GM12875 (cell line): ENCODE data around the gene SMIM1.
"Not testable (repeated sequence)": the region's sequence is repeated elsewhere in the genome, so short reads cannot be mapped to it uniquely, and the experiment has no call there.

Experiments used
- H3K4me3 ChIP-seq: one replicate; pipeline ENCODE4 v1.5.1; 2011; ENCODE audit warnings: low read depth, low read length, control low read depth
- TF ChIP-seq, protein P1 (sequence below): IDR thresholded peaks from 2 replicates; pipeline ENCODE4 v1.5.1; 2011; ENCODE audit warnings: low read depth, mild to moderate bottlenecking, control low read depth, inconsistent platforms, low read length, moderate library complexity, borderline replicate concordance; ENCODE audit not compliant: insufficient read depth

Gene SMIM1

DNA sequence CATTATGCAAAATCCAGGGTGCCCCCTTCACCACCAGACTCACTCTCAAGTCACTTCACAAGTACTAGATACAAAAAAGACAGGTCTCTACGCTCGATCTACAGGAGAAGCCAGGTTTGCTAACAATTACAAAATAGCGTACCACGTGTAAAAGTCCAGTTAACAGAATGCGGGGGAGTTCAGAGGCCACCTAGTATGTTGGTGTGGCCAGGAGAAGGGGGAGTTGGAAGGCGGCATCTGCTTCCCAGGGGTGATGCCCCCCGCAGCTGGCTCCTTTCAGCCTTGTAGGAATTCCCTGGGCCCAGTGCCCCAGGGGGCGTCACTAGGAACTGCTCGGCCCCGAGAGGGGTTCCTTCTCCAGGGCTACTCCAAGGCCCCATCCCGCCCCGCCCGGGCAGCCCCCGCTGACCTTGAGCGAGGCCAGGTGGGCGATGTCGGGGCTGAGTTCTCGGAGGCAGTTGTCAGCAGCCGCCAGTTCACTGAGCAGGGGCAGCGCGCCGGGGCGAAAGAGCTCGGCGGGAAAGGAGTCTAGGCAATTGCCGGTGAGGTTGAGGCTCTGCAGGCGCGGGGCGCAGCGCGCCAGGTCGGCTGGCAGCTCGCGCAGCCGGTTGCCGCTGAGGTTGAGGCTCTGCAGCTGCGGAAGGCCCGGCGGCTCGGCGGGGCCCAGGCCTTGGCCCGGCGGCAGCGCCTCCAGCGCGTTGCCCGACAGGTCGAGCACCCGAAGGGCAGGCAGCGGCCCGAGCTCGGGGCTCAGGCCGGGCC is 23.1 kb downstream of the SMIM1 start:
- TF ChIP-seq, protein P1, sequence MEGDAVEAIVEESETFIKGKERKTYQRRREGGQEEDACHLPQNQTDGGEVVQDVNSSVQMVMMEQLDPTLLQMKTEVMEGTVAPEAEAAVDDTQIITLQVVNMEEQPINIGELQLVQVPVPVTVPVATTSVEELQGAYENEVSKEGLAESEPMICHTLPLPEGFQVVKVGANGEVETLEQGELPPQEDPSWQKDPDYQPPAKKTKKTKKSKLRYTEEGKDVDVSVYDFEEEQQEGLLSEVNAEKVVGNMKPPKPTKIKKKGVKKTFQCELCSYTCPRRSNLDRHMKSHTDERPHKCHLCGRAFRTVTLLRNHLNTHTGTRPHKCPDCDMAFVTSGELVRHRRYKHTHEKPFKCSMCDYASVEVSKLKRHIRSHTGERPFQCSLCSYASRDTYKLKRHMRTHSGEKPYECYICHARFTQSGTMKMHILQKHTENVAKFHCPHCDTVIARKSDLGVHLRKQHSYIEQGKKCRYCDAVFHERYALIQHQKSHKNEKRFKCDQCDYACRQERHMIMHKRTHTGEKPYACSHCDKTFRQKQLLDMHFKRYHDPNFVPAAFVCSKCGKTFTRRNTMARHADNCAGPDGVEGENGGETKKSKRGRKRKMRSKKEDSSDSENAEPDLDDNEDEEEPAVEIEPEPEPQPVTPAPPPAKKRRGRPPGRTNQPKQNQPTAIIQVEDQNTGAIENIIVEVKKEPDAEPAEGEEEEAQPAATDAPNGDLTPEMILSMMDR, result no peak
- peak overlapping the region; percentile 64 for H3K4me3 ChIP-seq

DNA sequence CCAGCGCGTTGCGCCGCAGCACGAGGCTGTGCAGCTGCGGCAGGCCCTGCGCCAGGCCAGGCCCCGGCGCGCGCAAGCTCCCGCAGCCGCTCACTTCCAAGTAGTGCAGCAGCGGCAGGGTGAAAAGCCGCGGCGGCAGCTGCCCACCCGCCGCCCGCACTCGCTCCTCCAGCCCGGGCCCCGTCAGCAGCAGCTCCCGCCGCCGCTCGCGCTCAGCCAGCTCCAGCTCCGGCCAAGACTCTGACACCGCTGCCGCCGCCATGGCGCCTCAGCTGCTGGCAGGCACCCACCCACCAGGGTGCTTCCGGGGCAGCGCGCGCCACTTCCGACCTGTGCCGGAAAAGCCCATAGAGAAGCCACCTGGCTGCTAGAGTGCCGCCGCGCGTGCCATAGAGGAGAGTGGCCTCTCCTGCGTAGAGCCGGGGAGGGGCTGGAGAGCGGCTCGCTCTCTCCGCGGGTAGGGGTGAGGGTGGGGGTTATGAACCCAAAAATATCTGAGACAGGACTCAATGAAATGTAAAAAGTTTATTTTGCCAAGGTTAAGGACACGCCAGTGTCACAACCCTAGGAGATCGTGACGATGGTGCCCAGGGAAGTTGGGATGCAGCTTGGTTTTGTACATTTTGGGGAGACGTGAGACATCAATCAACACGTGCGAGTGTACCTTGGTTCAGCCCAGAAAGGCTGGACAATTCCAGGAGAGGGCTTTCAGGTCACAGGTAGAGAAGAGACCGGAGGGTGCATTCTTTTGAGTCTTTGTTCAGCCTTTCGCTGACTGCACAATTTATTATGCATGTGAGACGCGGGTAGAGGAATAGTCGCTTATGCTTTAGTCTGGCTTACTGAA is 23.9 kb downstream of the SMIM1 start, which contains the start of gene LRRC47:
TSS of gene LRRC47 (minus strand) at position 284 of the 847 bp plus-strand sequence. CDS start at position 262, 22 bp downstream.
- TF ChIP-seq, protein P1, result no peak
- peak within 1 kb of the TSS; percentile 64 for H3K4me3 ChIP-seq

DNA sequence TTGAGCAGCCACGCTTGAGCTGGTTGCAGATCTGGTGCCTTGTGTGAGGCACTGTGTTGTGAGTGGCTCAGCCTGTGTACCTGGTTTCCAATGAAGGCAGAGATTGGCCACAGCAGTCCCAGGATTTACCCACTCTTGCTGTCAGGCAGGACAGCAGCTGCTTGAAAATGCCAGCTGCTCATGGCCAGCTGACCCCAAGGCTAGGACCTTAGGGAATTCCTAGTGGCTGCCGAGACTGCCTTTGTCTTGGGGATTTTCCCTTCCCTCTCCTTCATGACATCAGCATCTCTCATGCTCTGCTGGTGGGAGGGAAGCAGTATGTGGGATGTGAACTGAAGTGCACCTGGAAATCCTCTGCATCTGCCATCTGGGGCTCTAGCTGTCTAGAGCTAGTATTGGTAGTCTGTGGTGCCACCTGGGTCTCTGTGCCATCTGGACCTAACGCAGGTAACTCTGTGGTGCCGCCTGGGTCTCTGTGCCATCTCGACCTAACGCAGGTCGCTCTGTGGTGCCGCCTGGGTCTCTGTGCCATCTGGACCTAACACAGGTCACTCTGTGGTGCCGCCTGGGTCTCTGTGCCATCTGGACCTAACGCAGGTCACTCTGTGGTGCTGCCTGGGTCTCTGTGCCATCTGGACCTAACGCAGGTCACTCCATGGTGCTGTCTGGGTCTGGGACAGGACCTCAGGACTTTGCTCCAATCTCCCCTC is 27.6 kb downstream of the SMIM1 start:
- H3K4me3 ChIP-seq, result no peak overlapping the region
- TF ChIP-seq, protein P1, result no peak

DNA sequence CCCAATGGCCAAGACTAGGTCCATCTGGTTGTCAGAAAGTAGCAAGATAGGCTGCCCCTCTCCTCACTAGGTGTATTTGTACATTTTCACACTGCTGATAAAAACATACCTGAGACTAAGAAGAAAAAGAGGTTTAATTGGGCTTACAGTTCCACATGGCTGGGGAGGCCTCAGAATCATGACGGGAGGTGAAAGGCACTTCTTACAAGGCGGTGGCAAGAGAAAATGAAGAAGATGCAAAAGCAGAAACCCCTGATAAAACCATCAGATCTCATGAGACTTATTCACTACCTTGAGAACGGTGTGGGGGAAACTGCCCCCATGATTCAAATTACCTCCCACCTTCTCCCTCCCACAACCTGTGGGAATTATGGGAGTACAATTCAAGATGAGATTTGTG is 28.2 kb downstream of the SMIM1 start:
- H3K4me3 ChIP-seq, result not testable (repeated sequence)

DNA sequence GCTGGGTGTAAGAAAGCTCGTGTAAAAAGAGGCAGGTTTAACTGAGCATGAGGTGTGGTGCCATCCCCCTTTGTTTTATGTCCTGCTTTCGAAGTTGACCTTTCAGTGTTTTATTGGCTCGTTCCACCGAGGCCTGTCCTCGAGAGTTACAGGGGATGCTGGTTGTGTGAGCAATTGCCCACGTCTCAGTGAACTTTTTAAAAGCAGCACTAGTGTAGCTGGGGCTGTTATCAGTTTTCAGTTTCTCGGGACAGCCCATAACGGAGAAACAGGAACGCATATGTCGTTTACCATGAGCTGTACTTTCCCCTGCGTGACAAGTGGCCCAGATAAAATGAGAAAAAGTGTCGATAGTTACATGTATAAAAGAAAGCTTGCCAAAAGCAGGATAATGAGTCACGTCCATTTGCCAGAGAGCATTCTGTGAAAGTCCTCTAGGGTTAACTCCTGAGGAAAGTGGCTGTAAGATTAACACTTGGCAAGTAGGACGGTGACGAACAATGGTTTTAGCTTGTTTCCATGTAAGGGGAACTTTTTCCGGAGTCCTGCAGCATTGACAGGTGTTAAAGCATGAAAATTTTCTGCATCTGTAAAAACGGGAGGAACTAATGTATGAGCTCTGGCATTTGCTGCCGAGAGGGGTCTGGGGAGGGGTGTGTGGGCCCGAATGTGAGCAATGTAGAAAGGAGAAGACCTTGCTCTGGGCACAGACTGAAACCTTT is 31.5 kb downstream of the SMIM1 start:
- no peak overlapping the region for H3K4me3 ChIP-seq

DNA sequence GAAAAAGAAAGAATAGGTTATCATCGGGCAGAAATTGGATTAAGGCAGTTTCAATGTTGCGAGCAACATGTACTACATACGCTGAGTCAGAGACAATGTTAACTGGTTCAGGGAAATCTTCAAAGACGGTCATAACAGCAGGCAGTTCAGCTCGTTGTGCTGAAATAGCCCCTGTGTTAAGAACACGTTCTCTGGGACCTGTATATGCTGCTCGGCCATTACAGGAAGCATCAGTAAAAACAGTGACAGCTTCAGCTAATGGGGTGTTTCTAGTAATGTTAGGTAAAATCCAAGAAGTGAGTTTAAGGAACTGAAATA is 32.0 kb downstream of the SMIM1 start:
- H3K4me3 ChIP-seq, result not testable (repeated sequence)

More for the DNA sequence above, 31.5 kb downstream of the SMIM1 start:
- TF ChIP-seq, protein P1, result no peak

DNA sequence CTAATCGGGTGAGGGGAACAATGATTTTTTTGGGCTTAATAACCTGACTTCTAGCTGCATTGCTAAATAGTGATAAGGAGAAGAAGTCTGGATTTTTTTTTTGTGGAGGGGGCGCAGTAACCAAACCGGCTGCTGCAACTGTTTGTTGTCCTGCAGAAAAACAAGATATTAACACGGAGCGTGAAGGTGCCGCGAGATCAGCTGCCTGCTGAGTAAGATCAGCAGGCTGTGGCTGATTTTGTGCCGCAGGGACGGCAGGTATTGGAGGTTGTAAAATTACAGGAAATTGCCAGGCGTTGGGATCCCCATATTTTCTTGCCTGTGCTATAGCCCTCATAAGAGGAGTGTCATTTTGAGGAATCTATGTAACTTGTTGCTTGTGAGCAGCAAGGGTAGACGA is 32.5 kb downstream of the SMIM1 start:
- TF ChIP-seq, protein P1, result no peak
- H3K4me3 ChIP-seq, result no peak overlapping the region
